H1 (cell line): ENCODE data around the gene CFAP65.
A peak's percentile ranks its signal among the peaks of the same experiment; 100 is the strongest.

Source experiments
- CREB1 ChIP-seq: IDR thresholded peaks from 2 replicates; pipeline ENCODE4 v1.6.1; 2012; ENCODE audit warnings: inconsistent platforms
- EP300 ChIP-seq, 2 experiments: IDR thresholded peaks; 1 replicate in 1 of 2; 2 replicates in 1 of 2; pipeline ENCODE4 v1.6.1; 2011 to 2012; ENCODE audit warnings: low read depth in 2 of 2, low read length in 2 of 2, mild to moderate bottlenecking in 2 of 2, borderline replicate concordance in 1 of 2, inconsistent platforms in 1 of 2, moderate library complexity in 1 of 2
- EZH2 ChIP-seq: fragments of 200-600 bp; sonication (generic); IDR thresholded peaks from 2 replicates; pipeline ENCODE4 v1.7.1; 2012; ENCODE audit warnings: low read depth, mild to moderate bottlenecking, moderate library complexity, low read length, inconsistent platforms; ENCODE audit not compliant: severe bottlenecking
- JUND ChIP-seq: IDR thresholded peaks from 2 replicates; pipeline ENCODE4 v1.6.1; 2011; ENCODE audit warnings: mild to moderate bottlenecking, improper control_type of control experiment, low read length
- POLR2A ChIP-seq, 2 experiments: IDR thresholded peaks; 1 replicate in 1 of 2; 2 replicates in 1 of 2; pipeline ENCODE4 v1.6.1; 2011; ENCODE audit warnings: low read depth in 2 of 2, low read length in 2 of 2, mild to moderate bottlenecking in 2 of 2; ENCODE audit errors: control extremely low read depth in 1 of 2
- TAF1 ChIP-seq: IDR thresholded peaks from 2 replicates; pipeline ENCODE4 v1.6.1; 2011; ENCODE audit warnings: mild to moderate bottlenecking, low read depth, low read length
- TF ChIP-seq, protein P1 (sequence below), 3 experiments: IDR thresholded peaks; 1 replicate in 2 of 3; 2 replicates in 1 of 3; pipeline versions ENCODE4 v1.5.1 to v1.6.1; 2011; ENCODE audit warnings: low read length in 3 of 3, mild to moderate bottlenecking in 3 of 3, inconsistent platforms in 2 of 3, low read depth in 1 of 3, moderate library complexity in 1 of 3; ENCODE audit not compliant: insufficient read depth in 1 of 3; ENCODE audit errors: control extremely low read depth in 1 of 3
- TF ChIP-seq, protein P2 (sequence below): IDR thresholded peaks from 2 replicates; pipeline ENCODE4 v1.6.1; 2012; ENCODE audit warnings: inconsistent platforms

DNA sequence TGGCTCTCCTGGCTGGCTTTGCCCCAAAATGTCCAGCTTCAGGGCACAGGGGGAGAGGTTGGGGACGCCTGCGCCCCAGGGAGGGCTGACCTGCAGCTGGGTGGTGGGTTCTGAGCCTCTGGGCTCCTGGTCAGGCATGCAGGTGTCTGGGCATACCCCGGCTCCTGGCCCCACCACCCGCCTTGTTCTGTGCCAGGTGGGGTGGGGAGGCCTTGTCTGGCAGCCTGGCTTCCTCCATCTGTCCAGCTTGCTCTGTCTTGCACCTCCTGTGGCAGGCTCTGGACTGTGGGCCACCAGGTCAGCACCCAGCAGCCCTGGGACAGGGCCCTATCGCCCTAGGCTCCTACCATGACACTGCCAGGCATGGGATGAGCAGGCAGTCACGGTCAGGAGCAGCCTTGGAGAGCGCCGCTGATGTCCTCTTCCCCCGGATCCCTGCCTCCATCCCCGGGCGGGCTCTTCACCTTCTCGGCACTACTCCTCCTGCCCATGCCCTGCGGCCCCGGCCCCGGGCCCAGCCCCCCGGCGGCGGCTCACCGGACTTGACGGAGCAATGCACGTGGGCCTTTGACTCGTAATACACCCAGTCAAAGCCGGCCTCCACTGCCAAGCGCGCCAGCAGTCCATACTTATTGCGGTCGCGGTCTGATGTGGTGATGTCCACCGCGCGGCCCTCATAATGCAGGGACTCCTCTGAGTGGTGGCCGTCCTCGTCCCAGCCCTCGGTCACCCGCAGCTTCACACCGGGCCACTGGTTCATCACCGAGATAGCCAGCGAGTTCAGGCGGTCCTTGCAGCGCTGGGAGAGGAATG, 15.8 kb upstream of the CFAP65 start:
- TF ChIP-seq POLR2A (IDR thresholded peaks at IDR 0.05; ENCODE audit: control extremely low read depth in 1 of 2, low read depth in 2 of 2, low read length in 2 of 2) (no peak), EZH2 (peak; percentile 37), EP300 (IDR thresholded peaks at IDR 0.05; ENCODE audit: borderline replicate concordance in 1 of 2, low read depth in 2 of 2, low read length in 2 of 2) (no peak), JUND (no peak), CREB1 (peak; percentile 21; the same call in 1 of the 2 replicates), TAF1 (no peak)
- TF ChIP-seq, protein P1, sequence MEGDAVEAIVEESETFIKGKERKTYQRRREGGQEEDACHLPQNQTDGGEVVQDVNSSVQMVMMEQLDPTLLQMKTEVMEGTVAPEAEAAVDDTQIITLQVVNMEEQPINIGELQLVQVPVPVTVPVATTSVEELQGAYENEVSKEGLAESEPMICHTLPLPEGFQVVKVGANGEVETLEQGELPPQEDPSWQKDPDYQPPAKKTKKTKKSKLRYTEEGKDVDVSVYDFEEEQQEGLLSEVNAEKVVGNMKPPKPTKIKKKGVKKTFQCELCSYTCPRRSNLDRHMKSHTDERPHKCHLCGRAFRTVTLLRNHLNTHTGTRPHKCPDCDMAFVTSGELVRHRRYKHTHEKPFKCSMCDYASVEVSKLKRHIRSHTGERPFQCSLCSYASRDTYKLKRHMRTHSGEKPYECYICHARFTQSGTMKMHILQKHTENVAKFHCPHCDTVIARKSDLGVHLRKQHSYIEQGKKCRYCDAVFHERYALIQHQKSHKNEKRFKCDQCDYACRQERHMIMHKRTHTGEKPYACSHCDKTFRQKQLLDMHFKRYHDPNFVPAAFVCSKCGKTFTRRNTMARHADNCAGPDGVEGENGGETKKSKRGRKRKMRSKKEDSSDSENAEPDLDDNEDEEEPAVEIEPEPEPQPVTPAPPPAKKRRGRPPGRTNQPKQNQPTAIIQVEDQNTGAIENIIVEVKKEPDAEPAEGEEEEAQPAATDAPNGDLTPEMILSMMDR (IDR thresholded peaks at IDR 0.05; ENCODE audit: control extremely low read depth in 1 of 3, insufficient read depth in 1 of 3, low read depth in 1 of 3, low read length in 3 of 3) = no peak
- TF ChIP-seq, protein P2, sequence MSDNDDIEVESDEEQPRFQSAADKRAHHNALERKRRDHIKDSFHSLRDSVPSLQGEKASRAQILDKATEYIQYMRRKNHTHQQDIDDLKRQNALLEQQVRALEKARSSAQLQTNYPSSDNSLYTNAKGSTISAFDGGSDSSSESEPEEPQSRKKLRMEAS = peak; percentile 59; the same call in 1 of the 2 replicates
